ENCODE data around the gene STK24.

The STK24 gene

GRCh38 chr13:98459171-98459681 lies 117.7 kb downstream of the STK24 start:
- no peak for DNase-seq (ENCODE audit: extremely low read depth in 1 of 2, low read depth in 1 of 2)

- no peak for DNase-seq (ENCODE audit: extremely low read depth in 1 of 2, low read depth in 1 of 2)
Observed at GRCh38 chr13:98458431-98458830, 118.5 kb downstream of the STK24 start.

GRCh38 chr13:98457053-98457452 lies 119.9 kb downstream of the STK24 start:
- DNase-seq (ENCODE audit: extremely low read depth in 1 of 2, low read depth in 1 of 2), result no peak

- no peak for DNase-seq (ENCODE audit: extremely low read depth in 1 of 2, low read depth in 1 of 2)
Observed at GRCh38 chr13:98456413-98456845, 120.5 kb downstream of the STK24 start.

- DNase-seq (ENCODE audit: extremely low read depth in 1 of 2, low read depth in 1 of 2), result no peak
Observed at GRCh38 chr13:98454389-98454881, 122.5 kb downstream of the STK24 start.

GRCh38 chr13:98452851-98453843 lies 123.8 kb downstream of the STK24 start:
- DNase-seq (ENCODE audit: extremely low read depth in 1 of 2, low read depth in 1 of 2), result no peak

GRCh38 chr13:98451676-98452470 lies 125.0 kb downstream of the STK24 start:
- no peak for DNase-seq (ENCODE audit: extremely low read depth in 1 of 2, low read depth in 1 of 2)

- no peak for DNase-seq (ENCODE audit: extremely low read depth in 1 of 2, low read depth in 1 of 2)
Observed at GRCh38 chr13:98450539-98451111, 126.3 kb downstream of the STK24 start.

GRCh38 chr13:98450026-98450425 lies 126.9 kb downstream of the STK24 start:
- DNase-seq (ENCODE audit: extremely low read depth in 1 of 2, low read depth in 1 of 2), result no peak

- DNase-seq (ENCODE audit: extremely low read depth in 1 of 2, low read depth in 1 of 2), result no peak
Observed at GRCh38 chr13:98449273-98449672, 127.6 kb downstream of the STK24 start.

GRCh38 chr13:98448642-98448928 lies 128.3 kb downstream of the STK24 start:
- no peak for DNase-seq (ENCODE audit: extremely low read depth in 1 of 2, low read depth in 1 of 2)

GRCh38 chr13:98447881-98448641 lies 128.8 kb downstream of the STK24 start:
- DNase-seq (ENCODE audit: extremely low read depth in 1 of 2, low read depth in 1 of 2), result no peak

GRCh38 chr13:98447130-98447529 lies 129.8 kb downstream of the STK24 start:
- DNase-seq (ENCODE audit: extremely low read depth in 1 of 2, low read depth in 1 of 2), result no peak

- DNase-seq (ENCODE audit: extremely low read depth in 1 of 2, low read depth in 1 of 2), result no peak
Observed at GRCh38 chr13:98446234-98446621, 130.7 kb downstream of the STK24 start.

- DNase-seq (ENCODE audit: extremely low read depth in 1 of 2, low read depth in 1 of 2), result peak; percentile 53 to 62
Observed at GRCh38 chr13:98445340-98446233, 131.3 kb downstream of the STK24 start.

GRCh38 chr13:98444381-98444780 lies 132.5 kb downstream of the STK24 start:
- no peak for DNase-seq (ENCODE audit: extremely low read depth in 1 of 2, low read depth in 1 of 2)

GRCh38 chr13:98443800-98444325 lies 133.0 kb downstream of the STK24 start:
- DNase-seq (ENCODE audit: extremely low read depth in 1 of 2, low read depth in 1 of 2), result no peak

GRCh38 chr13:98443329-98443728 lies 133.6 kb downstream of the STK24 start:
- DNase-seq (ENCODE audit: extremely low read depth in 1 of 2, low read depth in 1 of 2), result no peak
